Fibroblast of the conjunctiva (primary cell): ENCODE measurements around the gene ZNF134.

Source experiments
- DNase-seq: peaks from one replicate; pipeline ENCODE4 v3.0.0-alpha.2; 2010; ENCODE audit warnings: low read depth

ZNF134 gene

DNA sequence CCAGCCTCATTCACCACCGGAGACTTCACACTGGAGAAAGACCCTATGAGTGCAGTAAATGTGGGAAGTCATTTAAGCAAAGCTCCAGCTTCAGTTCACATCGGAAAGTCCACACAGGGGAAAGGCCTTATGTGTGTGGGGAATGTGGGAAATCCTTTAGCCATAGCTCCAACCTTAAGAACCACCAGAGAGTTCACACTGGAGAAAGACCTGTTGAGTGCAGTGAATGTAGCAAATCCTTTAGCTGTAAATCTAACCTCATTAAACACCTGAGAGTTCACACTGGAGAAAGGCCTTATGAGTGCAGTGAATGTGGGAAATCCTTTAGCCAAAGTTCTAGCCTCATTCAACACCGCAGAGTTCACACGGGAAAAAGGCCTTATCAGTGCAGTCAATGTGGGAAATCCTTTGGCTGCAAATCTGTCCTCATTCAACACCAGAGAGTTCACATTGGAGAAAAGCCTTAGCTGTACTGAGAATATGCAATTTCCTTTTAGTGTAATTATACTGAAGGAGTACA lies 27.7 kb downstream of the ZNF134 start:
- no peak for DNase-seq

- no peak for DNase-seq
Measured at GRCh38 chr19:57642396-57643046, 28.5 kb downstream of the ZNF134 start.

DNA sequence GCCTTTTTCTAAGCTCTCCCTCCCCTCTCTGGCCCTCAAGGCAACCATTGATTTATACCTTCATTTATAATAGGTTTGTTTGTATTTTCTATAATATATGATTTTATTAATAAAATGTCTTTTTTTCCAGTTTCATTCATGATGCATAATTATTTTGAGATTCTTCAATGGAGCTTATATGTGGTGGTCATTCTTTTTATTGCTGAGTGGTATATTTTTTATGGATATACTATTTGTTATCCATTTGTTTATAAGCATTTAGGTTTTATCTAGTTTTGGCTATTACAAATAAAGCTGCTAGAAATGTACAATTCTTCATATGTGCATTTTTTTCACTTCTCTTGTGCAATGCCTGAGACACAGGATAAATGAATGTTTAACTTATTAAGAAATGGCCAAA lies 29.7 kb downstream of the ZNF134 start:
- no peak for DNase-seq

- no peak for DNase-seq
Measured at GRCh38 chr19:57648331-57649003, 34.4 kb downstream of the ZNF134 start.

DNA sequence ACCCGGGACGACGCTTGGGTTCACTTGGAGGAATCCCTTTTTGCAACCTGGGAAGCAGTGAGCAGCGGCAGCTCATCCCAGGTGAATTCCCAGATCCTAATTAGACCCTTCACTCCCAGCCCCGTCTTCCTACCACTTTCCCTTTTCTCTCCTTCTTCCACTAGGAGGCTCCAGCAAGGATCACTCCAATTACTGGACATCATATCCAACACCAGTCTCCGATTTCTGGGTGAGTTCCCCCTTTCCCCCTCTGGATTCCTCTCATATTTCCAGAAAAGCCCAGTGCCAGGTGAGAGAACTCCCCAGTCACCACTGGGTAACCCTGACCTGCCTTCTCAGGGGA lies 37.6 kb downstream of the ZNF134 start:
- DNase-seq, result no peak

- DNase-seq, result no peak
Measured at GRCh38 chr19:57653689-57654088, 39.6 kb downstream of the ZNF134 start.

- DNase-seq, result no peak
Measured at GRCh38 chr19:57655443-57655842, 41.4 kb downstream of the ZNF134 start.

DNA sequence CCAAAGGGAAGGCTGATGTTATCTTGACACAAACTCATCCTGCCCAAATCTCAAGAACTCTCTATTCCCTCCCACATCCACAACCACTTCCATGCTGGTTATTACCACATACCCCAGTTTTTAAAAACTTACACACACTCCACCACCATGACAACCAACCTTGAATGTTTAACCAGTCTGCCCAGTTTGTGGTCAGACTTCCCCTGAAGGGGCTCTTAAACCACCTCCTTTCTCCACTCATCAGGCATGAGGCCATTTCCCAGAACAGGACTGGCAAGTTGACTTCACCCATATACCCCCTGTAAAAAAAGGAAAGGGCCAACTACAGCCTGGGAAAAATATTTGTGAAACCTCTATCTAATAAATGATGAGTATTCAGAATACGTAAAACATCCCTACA lies 42.3 kb downstream of the ZNF134 start:
- DNase-seq, result no peak

DNA sequence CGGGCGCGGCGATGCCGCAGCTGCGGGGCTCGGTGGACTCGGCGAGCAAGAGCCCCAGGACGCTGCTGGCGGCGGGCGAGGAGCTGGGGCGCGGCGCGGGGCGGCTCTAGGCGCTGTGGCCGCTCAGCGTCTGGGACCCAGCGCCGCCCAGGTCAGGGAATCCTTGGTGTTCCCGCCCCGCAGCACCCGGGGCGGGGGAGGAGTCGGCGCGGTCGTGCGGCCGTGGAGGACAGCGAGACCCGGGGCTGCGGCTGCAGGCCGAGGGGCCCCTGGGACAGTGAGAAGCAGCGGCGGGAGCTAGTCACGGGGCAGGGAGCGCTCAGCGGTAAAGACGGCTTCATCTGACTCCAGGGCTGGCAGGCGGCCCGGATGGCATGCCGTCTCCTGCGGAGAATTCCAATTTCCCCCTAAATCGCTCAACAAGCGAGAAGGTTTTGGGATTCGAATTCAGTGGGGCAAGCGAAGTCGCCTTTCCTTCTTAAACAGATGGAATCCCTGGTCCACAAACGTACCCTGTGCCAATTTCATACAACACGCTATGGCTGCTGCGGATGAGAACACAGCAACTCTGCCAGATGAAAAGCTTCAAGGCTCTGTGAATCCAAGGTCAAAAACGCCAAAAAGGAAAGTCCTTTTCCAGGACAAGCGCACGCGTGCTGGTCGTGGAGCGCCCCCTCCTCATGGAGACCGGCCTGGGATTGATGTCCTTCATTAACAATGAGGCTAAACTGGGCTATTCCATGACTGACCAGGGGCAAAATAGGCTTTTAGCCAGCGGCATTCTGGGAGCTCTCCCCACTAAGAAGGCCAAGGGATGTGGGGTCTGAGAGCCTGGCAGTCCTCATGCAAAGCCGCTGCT lies 50.5 kb downstream of the ZNF134 start:
- DNase-seq, result peak; percentile 10

GRCh38 chr19:57665261-57665806 lies 51.3 kb downstream of the ZNF134 start:
- DNase-seq, result no peak

DNA sequence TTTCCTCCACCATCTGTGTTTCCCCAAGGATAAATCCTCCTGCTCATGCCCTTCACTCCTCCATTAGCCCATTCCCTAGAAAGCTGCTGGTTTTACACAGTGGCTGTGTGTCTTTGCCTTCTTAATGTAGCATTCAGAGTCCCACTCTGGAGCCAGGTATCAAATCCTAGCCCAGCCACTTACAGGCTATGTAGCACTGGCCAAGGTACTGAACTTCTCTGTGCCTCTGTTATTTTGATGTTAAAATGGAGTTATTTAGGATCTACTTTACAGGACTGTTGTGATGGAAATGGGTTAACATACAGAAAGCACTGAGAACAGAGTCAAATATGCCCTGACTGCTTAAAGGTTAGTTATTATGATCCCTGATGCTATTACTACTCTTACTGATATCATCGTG lies 53.2 kb downstream of the ZNF134 start:
- no peak for DNase-seq

DNA sequence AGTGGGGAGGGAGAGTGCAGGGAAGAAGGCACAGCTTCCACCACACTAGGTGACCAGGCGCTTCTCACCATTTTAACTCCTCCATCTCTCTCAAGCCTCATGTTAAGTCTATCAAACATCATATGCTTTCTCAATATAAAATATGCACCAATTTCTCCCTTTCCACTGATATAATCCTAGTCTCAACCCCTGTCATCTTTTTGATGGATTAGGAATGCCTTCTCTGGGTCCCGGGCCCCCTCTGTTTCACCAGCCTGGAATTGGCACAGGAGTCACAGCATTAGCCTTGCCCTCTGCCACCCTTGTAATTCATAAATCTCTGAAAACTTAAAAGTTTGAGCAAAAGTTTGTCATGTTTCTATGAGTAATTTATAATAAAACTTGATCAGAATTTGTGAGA lies 54.6 kb downstream of the ZNF134 start, which contains the start of gene ZSCAN4:
Gene ZSCAN4 (plus strand): TSS at position 301 of the 400 bp plus-strand sequence. CDS start 7,211 bp downstream, outside the sequence.
- DNase-seq, result no peak

GRCh38 chr19:57671124-57671895 lies 57.3 kb downstream of the ZNF134 start:
- no peak for DNase-seq

DNA sequence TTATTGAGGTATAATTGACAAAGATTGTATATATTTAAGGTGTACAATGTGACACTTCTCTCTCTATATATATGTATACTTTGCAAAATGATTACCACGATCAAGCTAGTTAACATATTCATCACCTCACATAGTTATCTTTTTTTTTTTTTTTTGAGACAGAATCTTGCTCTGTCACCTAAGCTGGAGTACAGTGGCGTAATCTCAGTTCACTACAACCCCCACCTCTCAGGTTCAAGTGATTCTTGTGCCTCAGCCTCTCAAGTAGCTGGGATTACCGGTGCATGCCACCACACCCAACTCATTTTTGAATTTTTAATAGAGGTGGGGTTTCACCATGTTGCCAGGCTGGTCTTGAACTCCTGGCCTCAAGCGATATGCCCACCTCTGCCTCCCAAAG lies 58.4 kb downstream of the ZNF134 start:
- no peak for DNase-seq
